Right renal cortex interstitium (tissue), 3 donors: Measurements from ENCODE around the gene PHKB. TPM values are rescaled to one million over a fixed set of nuclear protein-coding genes. Genes with fewer than 3 reads are reported as not detected.
"Not testable (repeated sequence)": the region's sequence is repeated elsewhere in the genome, so short reads cannot be mapped to it uniquely, and the experiment has no call there.

ENCODE experiments used
- DNase-seq, 3 donors: peaks; one replicate each; pipeline ENCODE4 v3.0.0-alpha.2; 2013; ENCODE audit warnings: low read depth in 3 of 3, low spot score in 2 of 3
- polyA plus RNA-seq, 3 donors: library from polyadenylated mRNA; unstranded; fragments of 120-200 nt; gene quantifications; one replicate each; pipeline ENCODE4 v1.2.1, GENCODE V29; 2013; ENCODE audit not compliant: insufficient read length in 3 of 3

PHKB gene
- polyA plus RNA-seq, 3 donors: 79.9 to 87.6 (median 85.1) TPM

DNA sequence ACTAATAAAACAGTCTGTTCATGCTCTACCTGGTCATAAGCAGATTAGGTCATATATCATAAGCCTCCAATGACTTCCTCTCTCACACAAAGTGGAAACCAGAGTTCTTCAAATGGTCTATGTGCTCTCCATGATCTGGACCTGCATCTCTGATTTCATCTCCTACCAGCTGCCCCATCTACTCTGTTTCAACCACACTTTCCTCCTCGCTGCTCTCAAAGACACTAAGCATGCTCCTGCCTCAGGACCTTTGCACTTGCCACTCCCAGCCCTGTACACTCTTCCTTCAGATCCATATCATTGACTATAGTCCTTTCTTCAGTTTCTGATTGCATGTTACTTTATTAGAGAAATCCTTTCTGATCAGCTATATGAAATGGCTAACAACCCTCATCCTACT is 196.8 kb downstream of the PHKB start:
- no peak for DNase-seq

DNA sequence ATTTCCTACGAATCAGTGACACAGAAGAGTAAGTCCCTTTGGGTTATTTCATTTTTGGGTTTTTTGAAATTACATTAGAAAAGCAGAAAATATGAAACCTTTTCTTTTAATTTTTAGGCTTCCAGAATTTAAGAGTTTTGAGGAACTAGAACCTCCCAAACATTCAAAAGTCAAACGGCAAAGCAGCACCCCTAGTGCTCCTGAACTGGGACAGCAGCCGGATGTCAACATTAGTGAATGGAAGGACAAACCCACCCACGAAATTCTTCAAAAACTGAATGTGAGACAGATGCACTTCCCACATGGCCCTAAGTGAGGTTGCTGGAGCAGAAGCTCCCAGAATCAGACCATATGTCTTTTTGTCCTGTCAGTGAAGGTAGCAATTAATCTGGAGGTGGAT is 199.4 kb downstream of the PHKB start:
- DNase-seq: no peak

DNA sequence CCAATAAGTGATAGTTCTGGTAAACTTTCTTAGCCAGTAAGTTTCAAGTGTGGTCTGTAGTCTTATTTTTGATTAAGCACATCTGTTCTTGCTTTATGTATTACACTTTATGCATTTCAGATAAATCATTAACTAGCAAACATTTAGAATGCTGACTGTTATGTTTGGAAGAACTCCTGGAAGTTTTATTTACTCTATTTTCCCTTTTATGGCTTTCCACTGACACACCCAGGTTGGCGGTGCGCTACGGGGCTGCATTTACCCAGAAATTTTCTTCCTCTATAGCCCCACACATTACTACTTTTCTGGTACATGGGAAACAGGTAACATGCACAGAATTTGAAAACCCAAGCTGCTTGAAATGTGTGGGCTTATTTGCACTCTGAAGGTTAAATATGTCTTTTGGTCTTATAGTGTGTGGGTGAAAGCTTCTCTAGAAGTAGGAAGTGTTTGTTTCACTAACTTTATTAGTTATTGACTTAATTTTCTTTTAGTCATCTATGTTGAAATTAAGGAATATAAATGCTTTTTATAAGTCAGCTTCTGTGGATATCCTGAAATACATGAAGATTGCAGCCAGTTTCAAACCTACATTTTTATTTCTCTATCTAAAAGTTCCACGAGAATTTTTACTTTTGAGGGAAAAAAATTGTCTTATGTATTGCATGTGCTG is 203.7 kb downstream of the PHKB start:
- DNase-seq: no peak

DNA sequence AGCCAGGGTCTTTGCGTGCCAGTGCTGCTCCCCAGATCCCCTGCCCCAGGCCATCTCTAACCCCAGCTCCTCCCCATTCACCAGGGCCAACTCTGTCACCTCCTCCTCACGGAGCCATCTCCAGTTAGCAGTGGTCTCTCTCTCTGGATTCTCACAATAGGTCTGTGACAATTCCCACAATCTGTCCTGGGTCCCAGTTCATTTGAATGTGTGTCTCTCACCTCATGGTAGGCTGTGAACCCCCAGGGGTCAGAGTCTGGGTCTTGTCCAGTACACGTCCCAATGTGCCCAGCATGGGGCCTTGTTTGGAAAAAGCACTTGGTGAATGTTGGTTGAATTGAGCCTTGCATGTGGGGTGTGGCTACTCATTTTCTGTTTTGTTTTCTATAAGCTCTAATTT is 205.3 kb downstream of the PHKB start:
- no peak for DNase-seq

DNA sequence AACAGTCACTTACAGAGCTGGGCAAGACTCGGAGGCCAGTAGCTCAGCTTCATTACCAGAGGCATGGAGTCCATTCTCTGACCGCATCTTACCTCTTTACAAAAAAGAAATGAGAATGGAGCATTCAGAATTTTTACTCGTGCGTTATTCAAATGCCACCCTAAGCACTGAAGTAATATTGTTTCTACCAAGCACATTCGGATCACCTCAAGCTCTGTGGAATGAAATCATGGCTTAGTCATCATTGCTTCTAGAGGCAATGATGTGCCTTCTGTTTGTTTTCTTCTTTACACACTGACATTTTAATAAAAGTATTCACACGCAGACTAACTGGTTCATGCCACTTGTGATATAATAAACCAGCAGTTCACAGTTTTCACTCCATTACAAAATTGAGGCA is 206.8 kb downstream of the PHKB start:
- no peak for DNase-seq

DNA sequence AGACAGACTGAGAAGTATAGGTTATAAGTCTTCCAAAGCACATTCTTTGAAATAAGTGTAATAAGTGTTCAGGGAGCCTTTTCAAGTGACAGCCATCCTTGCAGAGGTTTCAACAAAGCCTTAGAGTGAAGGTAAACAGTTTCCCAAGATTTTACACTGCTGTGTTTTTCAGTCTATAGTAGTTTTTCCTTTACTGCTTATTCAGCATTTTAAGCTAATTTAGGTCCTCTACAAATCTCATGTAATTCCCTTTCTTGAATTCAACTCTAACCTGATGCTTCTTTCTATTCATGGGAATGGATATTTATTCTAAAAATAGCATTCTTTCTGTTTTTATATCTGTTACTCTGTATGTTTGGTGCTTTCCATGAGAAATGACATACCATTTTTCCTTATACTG is 211.3 kb downstream of the PHKB start:
- no peak for DNase-seq

DNA sequence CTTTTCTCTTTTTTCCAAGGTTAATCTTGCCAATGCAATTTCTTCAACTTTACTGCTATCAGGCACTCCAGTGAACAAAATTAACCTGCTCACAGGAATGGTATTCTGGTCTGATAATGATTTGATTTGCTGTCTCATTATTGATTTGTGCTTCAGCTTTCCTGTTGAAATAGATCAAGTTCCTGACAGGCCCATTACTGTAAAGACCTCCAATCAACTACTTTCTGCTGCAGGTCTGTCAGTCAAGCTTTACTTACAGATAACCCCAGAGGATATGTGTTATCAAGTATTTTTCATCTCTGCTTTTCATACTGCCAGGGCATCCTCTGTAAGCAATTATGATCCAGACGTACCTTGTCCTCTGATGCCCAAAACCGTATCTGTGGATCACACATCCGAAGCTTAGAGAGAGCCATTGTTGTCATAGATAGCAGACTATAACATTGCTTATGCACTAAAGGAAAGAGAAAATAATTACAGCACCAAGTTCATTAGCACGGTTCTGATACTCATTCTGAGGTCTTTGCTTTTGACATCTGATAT is 215.6 kb downstream of the PHKB start:
- DNase-seq: no peak

DNA sequence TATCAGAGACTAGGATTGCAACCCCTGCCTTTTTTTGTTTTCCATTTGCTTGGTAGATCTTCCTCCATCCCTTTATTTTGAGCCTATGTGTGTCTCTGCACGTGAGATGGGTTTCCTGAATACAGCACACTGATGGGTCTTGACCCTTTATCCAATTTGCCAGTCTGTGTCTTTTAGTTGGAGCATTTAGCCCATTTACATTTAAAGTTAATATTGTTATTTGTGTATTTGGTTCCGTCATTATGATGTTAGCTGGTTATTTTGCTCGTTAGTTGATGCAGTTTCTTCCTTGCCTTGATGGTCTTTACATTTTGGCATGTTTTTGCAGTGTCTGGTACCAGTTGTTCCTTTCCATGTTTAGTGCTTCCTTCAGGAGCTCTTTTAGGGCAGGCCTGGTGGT is 220.4 kb downstream of the PHKB start:
- DNase-seq: not testable (repeated sequence)

DNA sequence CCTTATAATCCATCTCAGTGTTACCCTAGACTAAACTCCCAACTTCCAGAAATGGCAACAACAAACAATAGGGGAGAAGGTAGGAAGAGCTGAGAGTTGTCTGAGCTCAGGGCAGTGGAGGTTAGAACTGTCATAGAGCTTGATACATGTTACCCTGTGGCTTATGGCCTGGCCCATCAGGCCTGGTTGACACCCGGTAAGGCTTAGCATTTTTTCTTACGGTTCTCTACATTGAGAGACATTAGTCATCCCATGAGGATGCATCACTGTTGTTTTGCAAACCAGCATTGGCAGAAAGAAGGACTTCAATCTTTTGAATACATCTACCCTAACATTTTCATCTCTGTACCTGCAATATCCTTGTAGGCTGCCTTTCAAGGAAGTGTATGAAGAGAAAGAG is 226.6 kb downstream of the PHKB start:
- DNase-seq: no peak

DNA sequence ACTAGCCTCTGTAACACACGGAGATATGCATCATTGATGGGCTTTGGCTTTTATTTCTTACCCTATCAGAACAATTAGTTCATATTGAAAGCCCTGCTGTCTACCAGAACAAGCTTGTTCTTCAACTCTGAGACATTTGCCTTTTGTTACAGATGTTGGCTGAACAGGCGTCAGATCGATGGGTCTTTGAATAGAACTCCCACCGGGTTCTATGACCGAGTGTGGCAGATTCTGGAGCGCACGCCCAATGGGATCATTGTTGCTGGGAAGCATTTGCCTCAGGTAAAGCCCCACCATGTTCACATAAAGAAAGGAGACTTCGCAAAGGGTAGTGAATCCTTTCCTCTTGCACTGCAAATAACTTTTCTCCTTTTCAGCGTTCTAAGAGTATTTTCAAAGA is 232.1 kb downstream of the PHKB start:
- no peak for DNase-seq

DNA sequence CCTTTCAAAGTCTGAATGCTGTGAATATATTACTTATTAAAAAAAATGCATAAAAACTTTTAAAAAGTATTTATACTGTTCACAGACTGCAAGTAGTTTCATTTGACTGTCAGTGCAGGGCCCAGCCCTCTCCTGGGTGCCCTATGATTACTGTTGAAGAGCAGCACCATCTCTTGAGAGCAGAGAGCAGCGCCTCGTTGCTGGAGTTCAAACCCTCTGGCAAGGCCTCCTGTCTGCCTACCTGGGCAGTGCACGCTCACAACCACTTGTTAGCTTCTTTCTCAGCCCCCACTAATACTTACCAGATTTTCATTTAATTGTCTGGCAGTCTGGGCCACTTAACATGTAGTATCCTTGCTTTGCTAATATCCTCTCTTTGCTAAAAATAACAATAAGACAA is 233.4 kb downstream of the PHKB start:
- DNase-seq: no peak

DNA sequence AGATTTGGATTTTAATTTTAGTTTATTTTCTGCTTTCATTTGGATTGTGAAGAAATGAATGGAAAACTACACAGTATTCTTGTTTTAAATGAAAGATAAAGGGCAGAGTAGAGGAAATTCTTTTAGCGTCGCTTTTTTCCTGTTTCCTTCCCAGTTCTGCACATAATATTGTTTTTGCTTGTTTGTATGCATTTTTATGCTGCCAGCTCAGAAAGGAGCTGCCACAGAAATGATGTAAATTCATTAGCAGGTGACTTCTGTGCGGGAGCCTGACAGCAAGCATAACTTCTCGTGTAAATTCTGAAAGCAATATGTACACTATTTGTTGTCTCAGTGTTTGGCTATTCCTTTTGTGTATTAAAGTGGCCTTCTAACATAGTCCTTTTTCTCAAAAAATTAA is 234.6 kb downstream of the PHKB start:
- DNase-seq: no peak

DNA sequence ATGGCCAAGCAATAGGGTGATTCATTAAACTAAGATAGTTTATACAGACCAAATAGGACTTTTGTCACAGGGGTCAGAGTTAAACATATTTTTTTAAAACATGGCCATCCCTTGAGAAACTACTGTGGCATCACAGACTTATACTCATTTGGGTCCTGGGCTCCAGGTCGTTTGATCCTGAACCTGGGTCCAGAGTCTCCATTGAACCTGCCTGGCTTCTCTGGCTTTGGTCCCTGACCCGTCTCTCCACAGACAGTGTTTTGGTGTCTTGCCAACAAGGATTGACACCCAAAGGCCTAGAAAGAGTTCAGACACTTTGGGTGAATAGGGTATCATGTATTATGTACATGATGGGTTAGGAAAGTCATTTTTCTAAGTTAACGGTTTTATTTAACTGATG is 236.7 kb downstream of the PHKB start:
- DNase-seq: no peak

DNA sequence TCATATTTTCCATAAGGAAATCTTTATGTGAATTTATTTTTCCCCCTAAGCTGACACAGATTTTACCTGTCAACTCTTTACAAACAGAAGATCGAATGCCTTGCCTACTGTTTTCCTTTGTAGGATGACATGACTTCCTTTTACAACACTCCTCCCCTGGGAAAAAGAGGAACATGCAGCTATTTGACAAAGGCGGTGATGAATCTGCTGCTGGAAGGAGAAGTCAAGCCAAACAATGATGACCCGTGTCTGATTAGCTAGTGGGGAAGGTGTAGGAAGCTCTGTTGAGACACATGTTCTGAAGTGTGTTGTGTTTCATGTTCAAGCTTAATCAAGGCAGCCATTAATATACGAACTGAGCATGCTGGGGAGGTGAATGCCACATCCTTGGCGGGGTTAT is 238.0 kb downstream of the PHKB start:
- no peak for DNase-seq

DNA sequence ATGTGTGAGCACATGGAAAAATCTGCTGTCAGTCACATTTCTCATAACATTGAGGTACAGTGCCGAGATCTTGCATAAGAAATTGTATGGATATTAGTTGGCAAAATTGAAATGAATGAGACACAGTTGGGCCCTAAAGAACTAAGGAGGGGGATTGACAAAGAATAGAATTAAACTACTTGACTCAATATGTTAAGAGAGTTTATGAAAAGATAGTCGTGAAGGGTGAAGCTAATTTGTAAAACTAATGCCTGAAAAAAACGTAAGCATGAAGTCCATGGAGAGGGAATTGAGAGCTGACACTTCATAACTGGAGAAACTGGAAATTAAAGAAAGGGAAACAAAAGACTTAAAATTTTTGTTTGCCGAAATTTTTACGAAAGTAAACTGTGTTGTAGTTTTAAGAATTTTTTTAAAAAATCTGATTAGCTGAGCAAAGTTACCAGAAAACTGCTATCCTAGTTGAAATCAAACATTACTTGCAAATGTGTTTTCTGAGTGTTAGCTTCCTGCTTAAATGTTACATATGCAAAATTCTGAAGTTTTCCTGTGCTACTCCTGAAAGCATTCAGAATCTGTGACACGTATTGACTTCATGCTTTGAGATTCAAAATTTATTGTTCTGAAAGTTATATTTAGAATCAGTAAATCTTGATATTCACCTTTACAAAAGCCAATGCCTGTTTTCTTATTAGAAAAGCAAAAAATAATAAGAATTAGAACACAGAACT is 239.9 kb downstream of the PHKB start:
- DNase-seq: no peak

DNA sequence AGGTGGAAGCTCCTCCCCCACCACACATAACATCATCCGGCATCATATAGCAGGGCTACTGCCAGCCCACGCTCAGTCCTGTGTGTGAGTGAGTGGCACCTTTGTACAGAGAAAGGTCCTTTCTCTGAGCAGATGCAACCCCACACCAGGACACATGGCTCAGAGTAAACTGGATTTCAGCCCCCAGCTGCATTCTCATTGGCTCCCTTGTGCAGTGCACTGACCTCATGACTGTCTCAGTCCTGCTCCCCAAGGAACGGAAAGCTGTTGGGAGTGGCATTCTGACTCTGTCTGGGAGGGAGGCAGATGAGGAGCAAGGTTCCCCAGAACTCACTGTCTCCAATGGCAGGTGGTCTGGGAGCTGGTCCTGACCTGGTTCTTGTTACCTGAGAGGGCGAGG is 244.1 kb downstream of the PHKB start:
- DNase-seq: no peak

DNA sequence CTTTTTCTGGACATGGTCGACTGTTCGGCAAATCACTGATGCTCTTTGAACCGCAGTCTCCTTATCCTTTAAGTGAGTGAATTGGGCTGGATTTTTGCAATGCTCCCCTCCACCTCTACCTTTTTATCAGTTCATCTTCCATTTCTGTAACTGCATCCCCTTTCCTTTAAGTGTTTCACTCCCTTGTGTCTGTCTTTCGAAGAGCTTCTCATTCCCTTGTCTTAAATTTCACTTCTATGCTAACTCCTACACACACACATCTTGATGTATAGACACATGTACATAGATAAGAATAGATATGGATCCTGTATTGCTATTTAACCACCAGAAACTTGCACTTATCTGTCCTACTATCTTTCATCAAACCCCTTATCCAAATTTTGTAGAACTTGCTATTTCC is 250.7 kb downstream of the PHKB start:
- DNase-seq: no peak

DNA sequence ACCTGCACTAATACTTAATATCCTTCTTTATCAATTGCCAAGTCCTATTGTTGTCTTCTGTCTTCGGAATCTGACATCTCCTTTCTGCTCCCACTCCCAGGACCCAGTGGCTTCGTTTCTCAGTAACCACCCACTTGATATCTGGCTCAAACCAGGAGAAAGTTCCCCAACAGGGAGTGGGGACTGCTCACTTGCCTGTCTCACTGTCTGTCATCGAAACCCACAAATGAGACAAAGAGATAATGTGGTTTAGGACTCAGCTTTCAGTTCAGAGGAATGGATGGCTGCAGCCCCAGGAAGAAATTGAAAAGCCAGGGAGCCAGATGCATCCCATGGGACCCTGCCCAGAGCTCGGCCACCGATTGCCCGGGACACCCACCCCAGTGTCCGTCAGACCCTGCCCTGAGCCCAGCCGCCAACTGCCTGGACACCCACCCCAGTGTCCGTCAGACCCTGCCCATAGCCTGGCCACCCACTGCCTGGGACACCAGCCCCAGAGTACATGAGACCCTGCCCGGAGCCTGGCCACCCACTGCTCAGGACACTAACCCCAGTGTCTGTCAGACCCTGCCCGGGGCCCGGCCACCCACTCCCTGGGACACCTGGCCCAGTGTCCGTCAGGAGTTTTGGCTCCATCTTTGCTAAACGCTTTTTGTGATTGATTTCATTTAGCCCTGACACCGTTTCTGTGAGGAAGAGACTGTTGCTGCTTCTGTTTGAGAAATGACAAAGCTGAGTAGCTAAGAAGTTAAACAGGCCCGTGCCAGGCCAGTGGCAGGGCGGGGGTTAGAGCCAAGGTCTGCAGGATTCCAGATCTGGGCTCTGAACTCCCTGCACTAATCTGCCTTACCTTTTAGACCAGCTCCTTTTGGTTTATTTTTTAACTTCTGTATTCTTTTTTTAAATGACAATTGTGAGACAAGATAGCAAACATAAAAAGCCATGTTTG is 251.4 kb downstream of the PHKB start:
- no peak for DNase-seq

DNA sequence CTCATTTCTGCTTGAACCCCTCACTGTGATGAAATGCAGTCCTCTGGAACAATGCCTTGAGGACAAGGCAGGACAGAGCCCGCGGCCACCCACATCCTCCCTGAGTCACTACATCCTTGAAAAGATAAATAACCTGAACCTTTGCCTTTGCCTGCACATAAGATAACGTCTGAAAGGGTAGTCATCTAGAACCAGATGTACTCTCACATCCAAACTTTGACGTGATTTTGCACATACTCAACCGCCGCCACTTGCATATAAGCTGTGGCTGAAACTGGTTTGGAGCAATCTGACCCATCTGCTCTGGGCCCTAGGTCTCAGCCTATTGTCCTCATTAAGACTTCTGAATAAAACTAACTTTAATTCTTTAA is 252.1 kb downstream of the PHKB start:
- no peak for DNase-seq

DNA sequence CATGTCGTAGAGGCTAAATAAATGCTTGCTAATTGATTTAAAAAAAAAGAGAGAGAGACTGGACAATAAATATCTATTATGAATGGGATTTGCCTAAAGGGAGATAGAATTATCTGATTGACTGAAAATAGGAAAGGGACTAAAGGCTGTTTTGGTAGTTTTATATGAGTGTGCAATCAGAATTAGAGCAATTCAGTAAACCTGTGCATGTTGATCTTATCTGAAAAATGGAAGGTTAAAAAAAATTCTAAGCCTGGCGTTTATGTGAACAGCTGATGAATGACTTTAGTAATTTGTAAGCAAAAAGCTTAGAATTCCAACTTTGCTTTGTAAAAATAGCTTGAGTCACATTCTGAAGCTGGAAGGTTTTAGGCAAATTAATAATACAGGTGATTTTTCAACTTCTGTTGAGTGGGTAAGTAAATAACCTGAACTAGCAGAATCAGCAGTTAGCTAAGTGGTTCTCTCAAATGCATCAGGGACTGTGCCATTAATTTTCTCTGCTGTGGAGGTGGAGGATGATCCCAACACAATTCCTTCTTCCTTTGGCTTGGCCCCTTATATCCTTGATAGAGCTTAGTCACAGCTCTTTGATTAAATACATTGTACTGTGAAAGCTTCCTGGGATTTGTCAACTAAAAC is 254.4 kb downstream of the PHKB start:
- DNase-seq: no peak

DNA sequence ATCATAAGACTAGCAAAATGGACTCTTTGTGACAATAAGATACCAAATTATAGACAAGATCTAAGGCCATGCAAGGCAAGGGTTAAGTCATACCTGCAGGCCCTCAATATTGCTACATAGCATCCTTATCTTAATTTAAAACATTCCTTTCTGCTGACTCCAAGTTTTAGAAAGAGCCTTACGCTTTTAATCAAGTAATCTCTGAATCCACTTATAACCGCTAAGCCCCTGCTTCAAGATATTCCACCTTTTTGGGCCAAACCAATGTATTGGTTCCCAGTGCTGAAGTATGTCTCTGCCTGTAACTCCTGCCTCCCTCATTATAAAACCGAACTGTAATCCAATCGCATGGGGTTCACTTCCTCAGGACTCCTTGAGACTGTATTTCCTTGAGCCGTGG is 255.4 kb downstream of the PHKB start:
- DNase-seq: no peak
